DMS53 treated with DMSO at 0.1 percent for 48 hours (cell line): Measurements from ENCODE around the gene RABGAP1L.

Experiments used
- DNase-seq: peaks from one replicate; lab custom pipeline; 2025; ENCODE audit not compliant: unreplicated experiment; lab: John Stamatoyannopoulos, UW

RABGAP1L gene

GRCh38 chr1:174911606-174912005, 752.3 kb downstream of the RABGAP1L start:
- DNase-seq = no peak

- DNase-seq = no peak
Measured at GRCh38 chr1:174912264-174912663, 752.9 kb downstream of the RABGAP1L start.

- DNase-seq = no peak
Measured at GRCh38 chr1:174913225-174913903, 754.0 kb downstream of the RABGAP1L start.

- no peak for DNase-seq
Measured at GRCh38 chr1:174914991-174915390, 755.7 kb downstream of the RABGAP1L start.

- DNase-seq = no peak
Measured at GRCh38 chr1:174916846-174917245, 757.5 kb downstream of the RABGAP1L start.

GRCh38 chr1:174920093-174920492, 760.8 kb downstream of the RABGAP1L start:
- no peak for DNase-seq

GRCh38 chr1:174922121-174922520, 762.8 kb downstream of the RABGAP1L start:
- DNase-seq = no peak

- DNase-seq = no peak
Measured at GRCh38 chr1:174923820-174924219, 764.5 kb downstream of the RABGAP1L start.

- no peak for DNase-seq
Measured at GRCh38 chr1:174928541-174928940, 769.2 kb downstream of the RABGAP1L start.

- DNase-seq = no peak
Measured at GRCh38 chr1:174931214-174931613, 771.9 kb downstream of the RABGAP1L start.

GRCh38 chr1:174932587-174932986, 773.3 kb downstream of the RABGAP1L start:
- no peak for DNase-seq

GRCh38 chr1:174935961-174936727, 776.8 kb downstream of the RABGAP1L start:
- no peak for DNase-seq

GRCh38 chr1:174938281-174939007, 779.1 kb downstream of the RABGAP1L start:
- no peak for DNase-seq

- DNase-seq = no peak
Measured at GRCh38 chr1:174939775-174940545, 780.6 kb downstream of the RABGAP1L start.

GRCh38 chr1:174940646-174941175, 781.4 kb downstream of the RABGAP1L start:
- no peak for DNase-seq

- DNase-seq = no peak
Measured at GRCh38 chr1:174942547-174943255, 783.4 kb downstream of the RABGAP1L start.

GRCh38 chr1:174946031-174946430, 786.7 kb downstream of the RABGAP1L start:
- no peak for DNase-seq

- no peak for DNase-seq
Measured at GRCh38 chr1:174949061-174949460, 789.7 kb downstream of the RABGAP1L start.

GRCh38 chr1:174949645-174950044, 790.3 kb downstream of the RABGAP1L start:
- no peak for DNase-seq
